NOMO-1 (cell line): ENCODE measurements around the gene ZNF474.

Experiments used
- DNase-seq, 2 experiments: peaks; one replicate each; lab custom pipeline; 2025; ENCODE audit not compliant: unreplicated experiment in 2 of 2; lab: John Stamatoyannopoulos, UW

Gene ZNF474

DNA sequence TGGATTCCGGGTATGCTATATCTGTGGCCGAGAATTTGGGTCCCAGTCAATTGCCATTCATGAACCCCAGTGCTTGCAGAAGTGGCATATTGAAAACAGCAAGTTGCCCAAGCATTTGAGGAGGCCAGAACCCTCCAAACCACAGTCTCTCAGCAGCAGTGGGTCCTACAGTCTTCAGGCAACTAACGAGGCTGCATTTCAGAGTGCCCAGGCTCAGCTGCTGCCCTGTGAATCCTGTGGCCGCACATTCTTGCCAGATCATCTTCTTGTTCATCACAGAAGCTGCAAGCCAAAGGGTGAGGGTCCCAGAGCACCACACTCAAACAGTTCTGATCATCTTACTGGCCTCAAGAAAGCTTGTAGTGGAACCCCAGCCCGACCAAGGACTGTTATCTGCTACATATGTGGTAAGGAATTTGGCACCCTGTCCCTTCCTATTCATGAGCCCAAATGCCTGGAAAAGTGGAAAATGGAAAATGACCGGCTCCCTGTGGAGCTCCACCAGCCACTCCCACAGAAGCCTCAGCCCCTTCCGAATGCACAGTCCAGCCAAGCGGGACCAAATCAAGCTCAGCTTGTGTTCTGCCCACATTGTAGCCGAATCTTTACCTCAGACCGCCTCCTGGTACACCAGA, 23.0 kb downstream of the ZNF474 start:
- DNase-seq: no peak

DNA sequence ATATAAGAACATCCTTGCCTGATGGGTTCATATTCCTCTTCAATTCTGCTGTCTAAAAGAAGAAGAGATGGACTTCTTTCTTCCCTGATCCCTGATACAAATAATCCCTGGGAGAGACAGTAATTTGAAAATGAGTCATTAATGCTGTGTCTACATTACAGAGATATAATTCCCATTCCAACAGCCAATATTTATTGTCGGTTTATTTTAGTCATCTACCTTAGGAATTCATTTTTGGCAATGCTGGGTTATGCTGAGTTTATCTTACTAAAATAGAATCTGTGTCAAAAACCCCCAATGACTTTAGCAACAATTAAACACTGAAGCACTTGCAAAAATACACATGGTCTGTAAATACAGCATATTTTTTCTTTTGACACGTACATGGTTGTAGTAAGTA, 23.9 kb downstream of the ZNF474 start:
- no peak for DNase-seq

DNA sequence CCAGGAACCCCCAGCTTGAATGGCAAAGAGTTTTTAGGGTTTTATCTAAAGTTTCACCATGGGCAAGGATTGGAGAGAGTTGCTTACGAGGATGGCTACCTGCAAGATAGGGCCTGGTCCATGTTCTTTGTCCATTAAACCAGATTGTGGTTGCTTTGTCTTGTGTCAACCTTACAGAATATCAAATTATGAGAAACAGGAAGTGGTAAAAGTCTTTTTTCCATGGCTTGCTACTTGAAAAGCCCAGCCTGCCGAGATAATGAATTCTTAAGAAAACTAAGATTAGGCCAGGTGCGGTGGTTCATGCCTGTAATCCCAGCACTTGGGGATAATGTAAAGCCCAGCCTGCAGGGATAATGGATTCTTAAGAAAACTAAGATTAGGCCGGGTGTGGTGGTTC, 24.4 kb downstream of the ZNF474 start:
- peak in 1 of 2 experiments; percentile 15 for DNase-seq

DNA sequence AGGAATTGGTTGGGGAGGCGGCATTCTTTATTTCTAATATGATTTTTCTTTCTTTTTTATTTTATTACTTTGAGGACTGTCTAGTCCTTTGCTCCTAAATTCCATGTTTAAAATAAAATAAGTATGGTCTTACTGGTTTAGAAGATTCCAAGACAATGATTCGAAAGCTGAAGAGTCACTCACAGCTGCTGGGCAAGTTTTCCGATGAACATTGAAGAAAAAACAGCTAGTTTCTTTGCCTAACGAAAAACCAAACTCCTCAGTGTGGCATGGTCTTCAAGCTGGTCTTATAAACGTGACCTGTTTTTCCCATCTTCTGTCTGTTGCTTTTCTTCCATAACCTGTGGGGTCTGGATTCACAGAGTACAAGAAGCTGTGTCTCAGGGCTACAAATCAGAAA, 25.1 kb downstream of the ZNF474 start:
- DNase-seq: no peak

DNA sequence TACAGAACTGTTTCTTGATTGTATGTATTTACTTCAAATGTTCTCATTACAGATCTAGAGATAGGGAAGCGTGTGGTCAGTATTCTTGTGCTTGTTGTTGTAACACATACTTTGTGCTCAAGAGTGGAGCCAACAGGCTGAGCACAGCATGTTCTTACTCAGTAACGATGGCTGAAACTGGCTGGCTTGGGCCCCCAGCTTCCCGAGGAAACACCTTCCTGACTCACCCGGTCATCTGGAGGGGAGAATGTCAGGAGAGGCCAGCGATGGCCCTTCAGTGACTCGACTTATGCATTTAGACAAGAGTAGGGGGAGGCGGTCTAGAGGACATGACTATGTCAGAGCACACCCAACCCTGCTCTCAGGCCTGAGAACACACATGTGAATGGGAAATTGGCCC, 25.6 kb downstream of the ZNF474 start:
- no peak for DNase-seq

DNA sequence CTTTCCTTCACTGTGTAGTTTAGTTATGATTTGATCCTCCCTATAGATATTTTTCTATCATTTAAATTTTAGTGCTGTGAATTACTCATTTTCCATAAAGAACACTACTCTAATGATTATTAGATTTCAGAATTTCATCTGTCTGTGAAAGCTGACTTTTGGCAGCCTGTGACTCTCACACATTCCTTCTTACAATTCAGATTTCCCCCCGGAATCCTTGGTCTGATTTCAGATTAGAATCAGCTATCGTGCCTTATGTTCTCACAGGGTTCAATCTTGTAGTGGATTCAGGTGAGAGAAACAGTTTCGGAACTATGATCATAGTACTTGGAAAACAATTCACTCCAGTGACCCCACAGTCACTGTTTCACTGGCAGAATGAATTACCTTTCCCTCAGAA, 26.2 kb downstream of the ZNF474 start:
- no peak for DNase-seq

DNA sequence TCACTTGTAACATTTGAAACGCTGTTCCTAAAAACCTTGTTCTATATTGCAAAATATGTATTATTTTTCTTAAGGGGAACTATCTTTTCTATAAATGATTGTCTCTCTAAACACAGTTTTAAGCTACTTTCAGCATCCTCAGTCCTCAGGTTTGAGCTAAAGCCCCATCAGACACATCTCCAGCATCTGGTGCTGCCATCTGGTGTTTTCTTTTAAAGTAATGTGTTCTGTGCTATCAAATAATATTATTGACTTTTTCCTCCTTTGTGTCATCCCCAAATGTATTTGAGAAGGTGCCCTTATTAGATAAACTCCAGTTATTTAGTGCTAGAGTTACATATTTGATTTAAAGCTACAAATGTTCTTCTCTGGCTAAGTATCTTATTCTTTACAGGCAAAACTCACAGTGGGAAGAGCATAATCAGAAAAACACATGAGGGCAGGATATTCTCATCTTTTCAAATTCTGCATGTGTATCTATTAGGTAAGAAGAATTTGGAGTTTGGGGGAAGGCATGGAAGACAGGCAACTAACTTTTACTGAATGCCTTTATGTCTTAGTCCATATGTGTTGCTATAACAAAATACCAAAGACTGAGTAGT, 27.5 kb downstream of the ZNF474 start:
- no peak for DNase-seq

DNA sequence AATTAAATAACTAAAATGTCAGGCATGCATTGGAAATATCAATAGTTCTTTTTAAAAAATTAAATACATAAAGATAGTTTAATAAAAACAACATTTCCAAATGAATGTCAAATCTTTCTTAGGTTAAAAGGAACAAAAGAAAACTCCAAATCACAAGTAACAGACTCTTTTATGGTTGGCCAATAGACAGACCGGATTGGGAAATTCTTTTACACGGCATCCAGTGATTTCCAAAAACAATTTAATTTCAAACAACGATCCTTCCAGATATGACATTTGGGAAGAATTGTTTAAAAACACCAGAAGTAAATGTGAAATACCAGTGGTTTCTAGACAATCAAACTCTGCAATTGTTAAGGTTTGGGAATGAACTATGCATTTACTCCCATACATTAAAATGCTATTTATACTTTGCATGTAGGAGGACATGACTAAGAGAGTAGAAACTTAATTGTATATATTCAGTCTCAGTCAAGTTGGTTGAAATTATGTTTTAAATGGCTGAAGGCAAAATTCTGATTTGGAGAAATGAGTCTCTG, 32.8 kb downstream of the ZNF474 start:
- no peak for DNase-seq

DNA sequence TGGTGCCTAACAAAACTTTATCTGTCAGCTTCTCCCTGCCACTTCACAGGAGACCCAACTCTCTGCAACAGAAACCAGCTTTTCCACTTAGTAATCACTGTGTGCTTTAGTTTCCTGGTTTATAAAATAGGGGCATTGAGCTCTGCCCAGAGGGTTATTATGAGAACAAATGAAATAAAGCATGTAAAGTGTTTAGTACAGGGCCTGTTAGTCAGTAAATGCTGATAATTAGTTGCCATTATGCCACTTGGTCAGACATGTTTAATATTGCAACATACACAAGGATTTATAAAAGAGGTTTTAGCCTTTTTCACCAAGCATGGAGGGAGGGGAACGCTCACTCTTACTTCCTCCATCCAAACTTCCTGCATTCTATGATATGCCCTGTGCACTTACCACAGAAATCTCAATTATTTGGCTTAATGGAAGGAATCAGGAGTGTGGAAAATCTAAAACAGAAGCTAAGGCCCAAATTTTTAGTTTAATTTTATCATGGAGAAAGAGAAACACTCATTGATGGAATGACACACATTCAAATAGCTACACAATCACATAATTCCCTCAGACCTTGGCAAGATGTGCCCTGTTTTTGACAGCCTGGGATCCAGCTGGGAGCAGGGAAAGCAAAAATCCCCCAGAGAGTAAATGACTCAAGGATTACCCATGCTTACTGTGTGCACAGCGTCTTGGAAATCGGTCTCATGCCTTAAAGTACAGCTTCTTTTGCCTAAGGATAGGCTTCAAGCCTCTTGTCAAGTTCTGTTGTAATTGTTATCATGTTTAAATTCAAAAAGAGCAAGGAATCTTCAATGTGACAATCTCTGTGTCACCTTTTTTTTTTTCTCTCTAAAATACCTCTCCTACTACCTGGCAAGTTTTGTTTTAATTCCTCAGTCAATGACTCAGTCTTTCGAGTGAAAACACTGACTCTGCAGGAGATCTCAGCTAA, 34.0 kb downstream of the ZNF474 start:
- peak in 1 of 2 experiments; percentile 0 for DNase-seq

DNA sequence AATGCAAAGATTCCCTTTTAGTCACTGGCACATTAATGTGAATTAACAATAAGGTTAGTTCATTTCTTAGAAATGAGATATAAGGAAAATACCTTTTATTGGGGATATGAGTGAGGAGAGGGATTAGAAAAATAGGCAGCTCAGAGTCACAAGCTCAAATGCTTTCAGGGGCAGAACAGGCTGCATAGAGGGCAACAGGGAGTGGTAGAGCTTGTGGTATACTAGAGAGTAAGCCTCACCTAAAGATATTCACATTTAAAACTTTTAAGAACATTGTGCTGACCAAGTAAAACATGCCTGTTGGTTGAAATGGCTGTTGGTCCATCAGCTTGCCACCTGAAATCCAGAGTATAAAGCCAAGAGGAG, 34.7 kb downstream of the ZNF474 start:
- DNase-seq: no peak

DNA sequence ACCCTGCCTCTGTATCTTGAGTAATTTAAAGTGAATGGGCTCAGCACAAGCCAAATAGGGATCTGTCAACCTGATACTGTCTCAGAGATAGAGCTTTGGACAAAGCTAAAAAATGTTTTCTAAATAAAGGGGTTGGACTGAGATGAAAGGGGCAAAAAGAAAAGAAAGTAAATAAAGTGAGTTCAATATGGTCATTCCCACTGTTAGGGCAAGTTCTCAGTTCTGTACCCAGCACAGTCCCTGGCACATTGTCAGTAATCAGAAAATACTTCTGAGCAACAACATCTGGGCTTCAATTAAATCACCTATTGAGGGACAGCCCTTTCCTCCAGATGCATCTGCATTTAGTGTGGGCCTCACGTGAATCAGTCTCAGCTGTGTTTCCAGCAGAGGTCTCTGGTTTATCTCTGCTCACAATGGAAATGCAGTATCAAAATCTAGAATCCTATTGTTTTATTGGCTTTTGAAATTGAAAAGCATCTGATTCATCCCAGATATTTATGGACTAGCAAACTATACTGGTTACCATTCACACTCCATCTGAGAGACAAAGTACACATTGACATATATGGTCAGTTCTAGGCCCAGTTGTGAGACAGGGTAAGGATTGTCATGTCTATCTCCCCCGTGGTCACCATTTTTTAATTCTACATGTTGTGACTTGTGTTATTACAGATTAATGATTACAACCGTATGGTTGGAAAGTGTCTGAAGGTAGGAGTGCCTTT, 35.6 kb downstream of the ZNF474 start:
- no peak for DNase-seq

DNA sequence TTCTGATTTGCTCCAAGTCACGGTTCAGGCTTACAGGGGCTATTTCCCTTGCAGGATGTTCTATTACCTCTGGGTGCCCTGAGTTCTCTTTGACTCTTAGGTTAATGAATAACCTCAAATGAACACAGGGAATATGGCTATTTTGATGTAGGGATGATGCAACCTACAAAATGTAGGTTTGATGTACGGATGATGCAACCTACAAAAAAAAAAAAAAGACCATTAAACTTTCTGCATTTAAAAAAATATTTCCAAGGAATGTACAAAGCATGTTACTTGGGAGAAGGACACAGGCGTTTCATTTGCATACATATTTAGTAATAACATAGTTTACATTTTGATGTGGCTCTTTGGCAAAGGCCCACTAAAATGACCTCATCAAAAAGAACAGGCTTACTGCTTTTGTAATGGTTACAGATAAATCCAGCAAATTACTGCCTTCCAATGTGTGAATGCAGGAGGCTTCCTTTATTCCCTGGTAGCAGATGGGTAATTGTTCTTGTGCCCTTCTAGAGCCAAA, 36.3 kb downstream of the ZNF474 start:
- no peak for DNase-seq

DNA sequence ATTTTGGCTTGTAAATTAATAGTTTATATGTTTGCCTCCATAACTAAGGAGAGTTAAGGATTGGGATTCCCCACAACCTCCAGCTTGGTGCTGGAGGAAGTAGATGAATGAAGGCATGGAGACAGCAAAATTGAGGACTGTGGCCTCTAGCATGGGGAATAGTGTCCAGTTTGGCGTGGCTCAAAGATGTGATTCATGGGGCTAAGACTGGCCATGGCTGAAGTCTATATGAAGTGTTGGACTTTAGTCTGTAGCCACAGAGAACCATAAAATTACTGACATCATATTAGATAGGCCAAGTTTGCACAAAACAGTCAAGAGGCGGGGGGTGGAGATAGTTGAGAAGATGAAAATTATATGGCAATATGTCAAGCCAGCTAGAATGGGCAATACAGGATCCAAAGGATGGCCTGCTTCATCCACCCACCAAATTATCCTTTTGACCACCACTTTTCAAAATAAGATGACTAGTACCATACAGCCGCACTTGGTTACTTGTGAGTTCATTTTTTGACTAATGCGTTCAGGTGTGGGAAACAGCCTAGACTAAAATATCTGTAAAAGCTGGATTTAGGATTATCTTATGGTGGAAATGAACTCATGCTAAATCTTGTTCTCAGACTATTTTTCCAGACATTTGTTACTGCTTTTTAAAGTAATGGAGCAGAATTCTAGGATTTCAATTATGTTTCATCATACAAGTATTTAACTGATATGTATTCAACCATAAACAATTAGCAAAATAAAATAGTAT, 40.2 kb downstream of the ZNF474 start:
- DNase-seq: no peak

DNA sequence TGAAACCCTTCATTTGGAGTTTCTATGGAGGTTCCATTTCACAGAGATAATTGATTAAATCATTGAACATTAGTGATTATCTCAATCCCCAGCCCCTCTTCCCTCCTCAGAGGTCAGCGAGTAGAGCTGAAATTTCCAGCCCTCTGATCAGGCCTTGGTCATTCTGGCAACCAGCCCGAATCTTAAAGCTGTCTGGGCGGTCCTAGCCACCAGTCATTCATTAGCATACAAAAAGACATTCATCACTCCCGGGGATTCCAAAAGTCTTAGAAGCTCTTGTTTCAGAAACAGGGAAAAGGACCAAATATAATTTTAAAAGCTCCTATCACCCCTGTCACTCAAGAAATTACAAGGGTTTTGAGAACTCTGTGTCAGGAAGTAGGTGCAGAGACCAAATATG, 41.3 kb downstream of the ZNF474 start:
- DNase-seq: no peak

DNA sequence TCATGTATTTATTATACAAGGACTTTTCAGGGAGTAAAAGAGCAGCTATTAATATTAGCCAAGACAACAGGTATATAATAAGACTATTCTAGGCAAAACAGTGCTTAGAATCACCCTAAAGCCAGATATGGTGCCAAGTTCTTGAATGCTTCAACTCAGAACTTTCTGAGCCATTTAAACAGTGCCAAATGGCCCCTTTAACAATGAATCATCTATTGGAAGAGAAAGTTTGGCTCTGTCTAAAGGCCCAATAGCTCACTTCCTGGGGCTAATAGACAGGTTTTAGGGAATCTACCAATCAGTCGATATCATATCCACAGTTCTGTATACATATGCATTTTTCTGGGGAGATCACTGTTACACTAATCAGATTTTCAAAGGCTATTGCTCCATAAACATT, 42.9 kb downstream of the ZNF474 start:
- DNase-seq: no peak

DNA sequence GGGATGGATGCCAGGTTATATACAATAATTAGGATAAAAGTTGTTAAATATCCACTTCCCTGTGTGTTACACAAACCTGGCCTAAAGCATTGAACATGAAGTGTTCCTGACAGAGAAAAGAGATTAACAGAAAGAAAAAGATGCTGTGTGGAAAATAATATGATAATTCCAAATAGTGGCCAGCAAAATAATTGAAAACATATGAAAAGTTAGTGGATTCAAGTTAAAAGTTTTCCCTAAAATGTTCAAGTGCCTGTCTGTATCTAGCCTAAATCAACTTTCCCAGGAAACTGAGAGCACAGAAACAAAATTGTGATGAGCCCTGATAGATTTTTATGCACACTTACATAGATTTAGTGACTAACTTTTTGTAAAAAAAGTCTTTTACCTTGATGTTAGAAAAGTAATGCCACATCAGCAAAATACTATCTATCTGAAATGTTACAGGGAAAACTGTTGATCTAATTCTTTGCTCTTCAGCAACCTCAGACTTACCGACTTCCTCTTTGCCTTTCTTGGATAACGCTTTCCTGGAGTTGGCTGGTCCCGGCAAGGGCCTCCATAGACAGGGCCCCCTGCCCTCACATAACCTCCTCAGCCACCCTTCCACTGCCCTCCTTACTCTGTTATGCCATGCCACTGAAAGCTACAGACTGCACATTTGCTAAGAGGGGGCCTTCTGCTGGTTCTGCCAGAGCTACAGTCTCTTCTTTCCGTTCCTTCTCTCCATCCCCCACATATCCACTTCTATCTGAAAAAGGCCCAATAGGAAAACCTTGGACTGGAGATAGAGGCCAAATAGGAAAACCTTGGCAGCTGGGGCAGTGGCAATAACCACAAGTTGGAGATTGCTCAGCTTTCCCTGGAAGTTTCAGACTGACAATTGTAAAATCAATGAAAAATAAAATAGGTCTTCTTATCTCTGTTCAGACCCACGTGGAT, 44.4 kb downstream of the ZNF474 start:
- no peak for DNase-seq

DNA sequence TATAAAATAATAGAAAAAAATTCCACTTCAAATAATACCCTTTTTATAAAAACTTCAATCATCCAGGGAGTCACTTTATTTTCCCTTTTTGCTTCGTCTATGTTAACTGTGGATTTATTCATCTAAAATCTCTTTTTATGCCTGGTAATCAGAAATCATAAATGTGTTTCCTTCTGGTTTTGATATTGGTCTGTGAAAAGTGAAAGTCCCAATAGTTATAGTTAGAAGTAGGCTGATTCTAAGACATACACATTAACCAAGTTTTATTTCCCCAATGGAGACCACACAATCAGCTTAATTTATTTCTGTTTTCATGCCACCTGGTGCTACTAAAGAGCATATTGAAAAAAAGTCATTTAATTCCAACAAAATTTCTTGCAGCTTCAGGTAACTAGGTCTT, 45.7 kb downstream of the ZNF474 start:
- no peak for DNase-seq

DNA sequence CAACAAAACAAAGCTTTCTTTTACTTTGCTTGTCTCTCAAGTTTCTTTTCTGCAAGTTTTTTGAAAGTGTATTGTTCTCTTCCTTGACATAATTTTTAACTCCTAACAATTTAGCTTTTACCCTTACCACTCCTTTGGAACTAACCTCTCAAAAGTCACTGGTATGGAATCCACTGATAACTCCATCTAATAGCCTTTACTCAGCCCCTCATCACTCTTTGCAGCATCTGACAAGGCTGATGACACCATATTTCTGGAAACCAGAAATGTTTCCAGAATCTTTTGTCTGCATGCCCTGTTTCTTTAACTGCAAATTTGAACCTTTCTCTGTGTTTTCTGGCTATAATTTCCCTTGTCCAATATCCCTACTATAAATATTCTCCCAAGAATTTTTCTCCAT, 46.5 kb downstream of the ZNF474 start:
- DNase-seq: no peak

DNA sequence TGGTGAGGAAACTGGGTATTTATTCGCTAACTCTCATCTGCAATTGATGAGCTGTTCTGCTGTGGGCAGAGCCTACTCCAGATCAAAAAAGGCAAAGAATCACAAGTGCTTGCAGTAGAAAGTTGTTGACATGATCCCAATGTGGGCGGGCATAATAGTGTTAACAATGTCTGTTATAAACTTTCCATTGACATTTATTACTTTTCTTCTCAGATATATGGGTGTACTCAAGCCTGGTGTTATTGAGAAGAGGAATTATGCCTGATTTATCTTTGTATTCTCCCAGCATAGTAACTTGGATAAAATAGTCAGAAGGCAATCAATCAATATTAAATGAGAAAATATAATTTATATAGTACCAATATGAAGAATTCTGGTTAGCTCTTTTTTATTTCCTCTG, 47.8 kb downstream of the ZNF474 start:
- DNase-seq: no peak
